ENCODE measurements around the gene AFF3.
"Not testable (repeated sequence)": the region's sequence is repeated elsewhere in the genome, so short reads cannot be mapped to it uniquely, and the experiment has no call there.

The AFF3 gene

GRCh38 chr2:100148883-100149282 is 6.5 kb upstream of the AFF3 start:
- no peak for DNase-seq (ENCODE audit: low spot score)

- DNase-seq (ENCODE audit: low spot score), result no peak
Observed at GRCh38 chr2:100146657-100146960, 4.2 kb upstream of the AFF3 start.

DNA sequence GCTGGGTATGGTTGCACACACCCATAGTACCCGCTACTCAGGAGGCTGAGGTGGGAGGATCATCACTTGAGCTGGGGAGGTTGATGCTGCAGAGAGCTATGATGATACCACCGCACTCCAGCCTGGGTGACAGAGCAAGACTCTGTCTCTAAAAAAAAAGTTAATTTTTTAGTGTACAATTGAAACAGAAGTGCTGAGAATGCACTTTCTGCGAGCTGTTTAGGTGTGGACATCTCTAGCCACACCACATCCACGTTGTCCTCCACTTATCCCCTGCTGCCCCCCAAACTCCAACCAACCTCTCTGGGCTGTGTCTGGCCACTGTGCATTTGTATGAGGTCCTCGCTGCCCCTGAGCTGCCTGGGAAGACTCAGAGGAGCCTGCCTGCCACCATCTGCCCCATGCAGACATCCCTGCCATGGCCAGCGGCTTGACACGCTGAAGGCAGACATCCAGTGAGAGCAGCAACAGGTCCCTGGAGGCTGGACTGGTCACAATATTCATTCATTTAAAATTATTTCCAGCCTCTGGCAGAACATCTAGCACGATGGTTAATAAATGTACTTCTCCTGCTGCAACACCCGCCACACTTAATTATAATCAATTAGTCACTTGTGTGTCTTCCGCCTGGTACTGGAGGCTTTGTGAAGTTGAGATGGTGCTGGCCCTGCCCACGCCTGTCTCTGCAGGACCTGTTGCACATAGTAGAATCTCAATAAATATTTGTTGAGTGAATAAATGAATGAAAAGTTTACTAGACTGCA is 3.7 kb upstream of the AFF3 start:
- no peak for DNase-seq (ENCODE audit: low spot score)

DNA sequence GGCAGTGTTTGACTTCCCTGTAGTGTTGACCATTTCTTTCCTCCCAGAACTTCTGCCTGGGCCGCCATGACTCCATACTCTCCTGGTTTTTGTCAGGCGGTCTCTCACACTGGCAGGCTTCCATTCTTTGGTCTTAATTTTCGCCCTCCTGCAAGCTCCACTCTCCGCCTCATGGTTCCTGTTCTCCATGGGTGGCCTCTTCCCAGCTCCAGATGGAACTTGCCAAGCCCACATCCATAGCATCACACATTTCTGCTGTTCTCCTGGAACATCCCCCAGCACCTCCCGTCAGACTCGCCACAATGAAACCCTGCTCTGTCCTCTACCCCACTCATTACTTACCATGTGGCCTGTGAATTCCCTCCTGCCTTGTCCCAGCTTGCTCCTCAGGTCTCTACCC is 896 bp upstream of the AFF3 start:
- DNase-seq (ENCODE audit: low spot score), result no peak

GRCh38 chr2:100141906-100142305 is 484 bp downstream of the AFF3 start:
- DNase-seq (ENCODE audit: low spot score), result no peak

DNA sequence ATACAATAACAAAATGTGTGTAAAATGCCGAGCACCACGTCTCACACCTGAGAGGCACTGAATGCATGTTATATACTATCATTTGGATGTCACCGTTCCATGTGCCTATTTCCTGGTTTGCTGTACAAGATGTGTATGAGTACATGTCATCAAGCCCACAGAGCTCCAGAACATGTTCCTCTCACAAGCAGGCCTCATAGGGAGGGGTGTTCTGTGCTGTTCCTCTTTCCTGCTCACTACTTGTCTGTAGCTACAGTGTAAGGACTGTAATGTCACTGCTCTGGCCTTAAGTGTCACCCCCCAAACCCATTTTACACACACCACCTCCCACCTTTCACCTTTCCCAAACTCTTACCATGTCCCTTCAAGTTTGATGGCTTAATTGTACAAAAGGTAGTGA is 1.8 kb downstream of the AFF3 start:
- DNase-seq (ENCODE audit: low spot score), result no peak

DNA sequence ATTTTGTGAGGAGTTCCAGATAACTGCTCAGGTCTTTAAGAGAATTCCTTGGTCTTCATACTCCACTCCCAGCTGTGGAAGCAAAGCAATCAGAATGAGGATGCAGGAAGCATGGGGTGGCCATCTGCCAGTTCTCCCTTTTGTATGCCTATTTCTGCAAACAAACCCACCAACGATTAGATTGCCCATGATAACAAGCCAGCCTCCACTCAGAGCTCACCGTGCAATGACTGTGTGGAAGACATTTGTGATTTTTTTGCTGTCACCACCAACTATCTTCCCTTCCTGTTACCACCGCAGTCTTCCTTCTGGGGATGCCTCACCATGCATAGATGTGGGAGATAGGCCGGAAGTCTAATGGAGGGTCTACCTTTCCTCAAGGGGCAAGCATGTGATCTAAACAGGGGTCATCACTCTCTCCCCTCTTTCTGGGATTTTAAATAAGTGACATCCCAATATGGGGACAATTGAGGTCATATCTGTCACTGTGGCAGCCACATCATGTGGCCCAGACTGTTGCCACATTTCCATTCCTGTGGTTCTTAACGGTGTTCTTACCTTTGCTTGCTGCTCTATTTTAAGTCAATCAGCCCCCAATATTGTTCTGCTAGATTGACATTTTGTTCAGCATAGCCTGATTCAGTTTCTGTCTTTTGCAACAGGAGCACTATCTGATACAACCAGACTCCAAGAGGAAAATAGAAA is 4.4 kb downstream of the AFF3 start:
- DNase-seq (ENCODE audit: low spot score), result no peak

- DNase-seq (ENCODE audit: low spot score), result no peak
Observed at GRCh38 chr2:100137318-100137717, 5.1 kb downstream of the AFF3 start.

- DNase-seq (ENCODE audit: low spot score), result no peak
Observed at GRCh38 chr2:100136310-100136709, 6.1 kb downstream of the AFF3 start.

GRCh38 chr2:100135415-100135814 is 7.0 kb downstream of the AFF3 start:
- DNase-seq (ENCODE audit: low spot score), result no peak

DNA sequence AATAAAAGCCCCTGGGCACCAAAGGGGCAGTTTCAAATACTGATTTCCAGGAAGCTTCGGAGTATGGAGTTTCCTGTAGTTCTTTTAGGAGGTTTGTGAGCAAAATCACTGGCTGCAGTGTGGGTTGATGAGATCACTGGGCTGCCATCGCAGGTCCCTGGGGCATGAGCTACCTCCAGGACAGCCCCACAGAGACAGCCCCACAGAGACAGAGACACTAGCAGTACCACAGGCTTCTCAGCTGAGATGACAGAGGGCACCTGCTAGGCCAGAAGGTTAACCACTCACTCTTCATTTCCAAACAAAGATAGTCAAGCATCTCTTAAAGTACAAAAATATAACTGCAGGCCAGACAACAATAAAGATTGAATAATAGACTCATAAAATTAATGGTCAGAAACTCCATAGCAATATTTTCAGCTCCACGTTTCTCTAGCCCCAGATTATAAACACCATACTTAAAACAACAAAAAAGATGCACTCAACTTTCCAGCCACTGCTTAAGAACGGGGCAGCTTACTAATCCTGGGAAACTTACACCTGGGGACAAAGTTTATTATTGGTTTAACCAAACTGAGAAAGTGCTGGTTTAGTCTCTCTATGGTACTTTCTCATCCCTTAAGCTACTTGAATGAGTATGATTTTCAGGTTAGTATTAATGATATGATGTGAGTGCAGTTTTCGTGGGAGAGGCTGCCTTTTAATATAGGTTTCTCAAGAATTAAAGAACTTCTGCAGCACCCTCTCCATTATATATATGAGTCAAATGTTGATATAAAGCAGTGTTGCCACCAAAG is 11.6 kb downstream of the AFF3 start:
- DNase-seq (ENCODE audit: low spot score), result no peak

DNA sequence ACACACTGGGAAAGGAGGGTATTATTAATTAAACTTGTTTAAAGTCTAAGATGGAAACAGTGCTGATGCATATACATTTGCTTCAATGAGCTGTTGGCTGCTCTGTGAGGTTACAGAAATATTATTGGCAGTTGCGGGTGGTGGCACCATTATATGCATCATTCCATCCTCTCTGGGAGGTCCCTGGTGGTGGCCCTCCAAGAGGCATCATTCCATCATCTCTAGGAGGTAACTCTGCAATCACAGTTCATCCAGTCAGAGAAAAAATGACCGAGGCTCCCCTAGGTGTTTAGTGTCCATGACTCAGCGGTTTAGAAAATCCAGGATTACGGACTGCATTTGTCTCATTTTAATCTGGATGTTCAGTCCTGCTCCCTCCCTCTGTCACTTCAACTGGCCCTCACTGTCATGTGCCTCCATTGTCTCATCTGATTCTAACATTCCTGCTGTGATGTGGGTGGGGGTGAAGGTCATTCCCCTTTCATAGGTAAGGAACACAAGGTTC is 15.4 kb downstream of the AFF3 start:
- DNase-seq (ENCODE audit: low spot score), result no peak

- no peak for DNase-seq (ENCODE audit: low spot score)
Observed at GRCh38 chr2:100126201-100126600, 16.2 kb downstream of the AFF3 start.

GRCh38 chr2:100125626-100126025 is 16.8 kb downstream of the AFF3 start:
- no peak for DNase-seq (ENCODE audit: low spot score)

DNA sequence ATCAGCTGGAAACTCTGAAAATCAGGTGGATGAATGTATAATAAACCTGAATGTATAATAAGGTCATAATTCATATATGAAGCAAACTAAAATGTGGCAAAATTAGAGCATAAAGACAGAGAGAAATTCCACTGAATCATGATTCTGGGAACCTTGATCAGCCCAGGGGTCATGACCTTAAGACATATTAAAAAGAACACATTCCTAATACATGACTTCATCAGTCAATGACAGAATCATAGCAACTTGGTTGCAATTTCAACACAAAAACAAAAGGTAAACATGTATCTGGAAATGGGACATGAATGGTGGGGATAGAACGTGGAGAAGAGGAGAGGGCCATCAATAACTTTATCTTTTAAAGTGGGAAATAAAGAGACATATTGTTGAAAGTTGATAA is 17.6 kb downstream of the AFF3 start:
- no peak for DNase-seq (ENCODE audit: low spot score)

GRCh38 chr2:100121124-100121718 is 21.2 kb downstream of the AFF3 start:
- no peak for DNase-seq (ENCODE audit: low spot score)

DNA sequence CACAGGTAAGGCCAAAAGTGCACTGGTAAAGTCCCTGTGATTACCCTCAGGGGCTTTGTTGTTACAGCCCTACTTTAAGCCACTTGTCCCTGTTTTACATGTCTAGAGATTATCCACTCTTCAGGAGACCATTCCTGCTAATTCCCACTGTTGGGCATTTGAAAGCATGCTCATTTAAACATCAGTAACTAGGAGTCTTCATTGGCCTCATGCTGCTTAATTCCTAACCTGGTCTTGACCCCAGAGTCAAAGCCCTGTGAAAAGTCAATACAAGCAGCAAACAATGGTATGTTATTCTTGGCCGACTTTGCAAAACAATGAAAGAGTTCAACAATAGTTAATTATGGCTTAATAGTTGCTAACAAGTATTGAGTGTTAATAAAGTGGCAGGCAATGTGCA is 23.2 kb downstream of the AFF3 start:
- DNase-seq (ENCODE audit: low spot score), result no peak

DNA sequence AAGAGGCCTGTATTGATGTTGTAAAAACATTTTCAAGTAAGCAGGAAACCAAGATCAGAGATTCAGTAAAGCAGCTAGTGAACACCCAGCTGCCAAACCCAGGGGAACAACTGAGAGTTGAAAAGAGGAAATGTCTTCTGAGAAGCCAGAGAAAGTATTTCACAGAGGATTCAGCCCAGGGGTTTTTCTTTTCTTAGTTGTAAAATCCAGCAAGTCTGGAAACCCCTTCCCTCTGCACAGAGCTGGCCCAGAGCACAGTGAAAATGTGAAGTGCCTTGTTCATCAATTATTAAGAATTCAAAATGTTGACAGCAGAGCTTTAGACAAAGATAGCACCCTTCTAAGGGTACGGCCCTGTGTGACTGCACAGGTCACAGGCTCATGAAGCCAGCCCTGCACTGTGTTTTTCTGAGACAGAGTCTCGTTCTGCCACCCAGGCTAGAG is 28.4 kb downstream of the AFF3 start:
- DNase-seq (ENCODE audit: low spot score), result no peak

DNA sequence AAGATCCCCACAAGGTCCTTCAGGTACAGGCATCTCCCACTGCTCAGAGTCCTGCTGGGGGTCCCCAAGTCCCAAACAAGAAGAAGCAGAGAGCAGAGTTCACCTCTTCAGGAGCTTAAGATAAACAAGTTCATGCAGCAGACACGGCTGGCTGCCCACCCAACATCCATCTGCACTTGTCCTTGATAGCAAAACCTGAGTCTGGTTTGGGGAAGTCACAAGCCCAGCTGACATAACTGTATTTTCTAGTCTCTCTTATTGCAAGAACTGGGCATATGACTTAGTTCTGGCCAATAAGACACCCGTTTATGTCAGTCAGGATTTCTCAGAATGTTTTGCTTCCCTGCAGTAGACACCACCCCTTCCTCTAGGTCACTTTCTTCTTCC is 31.8 kb downstream of the AFF3 start:
- no peak for DNase-seq (ENCODE audit: low spot score)

GRCh38 chr2:100109986-100110613 is 32.3 kb downstream of the AFF3 start:
- DNase-seq (ENCODE audit: low spot score), result no peak

- DNase-seq (ENCODE audit: low spot score), result not testable (repeated sequence)
Observed at GRCh38 chr2:100108648-100109020, 33.8 kb downstream of the AFF3 start.

Measured in AG08396 (cell line).